PFSK-1 (cell line): ENCODE data around the gene PRPF19.

Experiments
- FOXP2 ChIP-seq: optimal IDR thresholded peaks from 2 replicates; pipeline ENCODE3; 2011; ENCODE audit warnings: borderline replicate concordance, control low read depth, inconsistent platforms; ENCODE audit not compliant: insufficient read depth; ENCODE audit errors: extremely low read length, extremely low read depth
- POLR2AphosphoS5 ChIP-seq: IDR thresholded peaks from 2 replicates; pipeline ENCODE4 v1.6.1; 2012; ENCODE audit warnings: low read depth, mild to moderate bottlenecking, control low read depth, low read length, moderate library complexity
- SIN3A ChIP-seq: IDR thresholded peaks from 2 replicates; pipeline ENCODE4 v1.6.1; 2012; ENCODE audit warnings: mild to moderate bottlenecking, low read length, moderate library complexity, borderline replicate concordance; ENCODE audit not compliant: insufficient read depth
- TAF1 ChIP-seq: IDR thresholded peaks from 2 replicates; pipeline ENCODE4 v1.6.1; 2012; ENCODE audit warnings: low read length, control low read depth, borderline replicate concordance; ENCODE audit not compliant: insufficient read depth
- TF ChIP-seq, protein P1 (sequence below), 2 experiments: IDR thresholded peaks; 2 replicates each; pipeline versions ENCODE4 v1.6.1 to v1.8.0; 2011 to 2012; ENCODE audit warnings: low read depth in 2 of 2, low read length in 2 of 2, control low read depth in 1 of 2, inconsistent platforms in 1 of 2, mild to moderate bottlenecking in 1 of 2, moderate library complexity in 1 of 2; ENCODE audit not compliant: insufficient read depth in 1 of 2

Gene PRPF19

DNA sequence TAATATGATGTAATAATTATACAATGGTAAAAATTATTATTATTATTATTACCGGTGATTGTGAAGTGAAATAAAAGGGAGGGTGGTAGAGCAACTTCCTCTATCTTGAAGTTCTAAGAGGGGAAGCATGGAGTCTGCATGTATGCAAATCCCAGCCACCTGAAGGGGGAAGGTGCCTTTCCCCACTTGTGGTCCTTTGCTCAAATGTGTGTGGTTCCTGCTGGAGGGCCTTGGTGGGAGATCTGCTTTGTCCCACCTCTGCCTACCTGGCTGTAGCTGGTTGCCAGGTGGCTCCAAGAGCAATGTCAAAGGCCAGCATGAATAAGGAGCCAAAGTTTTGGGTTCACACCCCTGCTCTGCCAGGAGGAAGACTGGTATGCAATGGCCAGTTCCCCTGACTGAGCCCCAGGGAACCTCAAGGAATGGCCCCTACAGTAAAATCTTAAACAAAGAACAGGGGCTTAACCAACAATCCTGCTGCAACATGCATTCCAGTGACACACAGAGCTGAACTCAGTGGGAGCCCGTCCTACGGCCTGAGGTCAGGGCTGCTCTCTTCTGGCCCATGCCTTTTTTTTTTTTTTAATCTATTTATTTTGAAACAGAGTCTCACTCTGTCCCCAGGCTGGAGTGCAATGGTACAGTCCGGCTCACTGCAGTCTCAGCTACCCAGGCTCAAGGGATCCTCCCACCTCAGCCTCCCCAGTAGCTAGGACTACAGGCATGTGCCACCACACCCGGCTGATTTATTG, 26.4 kb upstream of the PRPF19 start:
- TF ChIP-seq, protein P1, sequence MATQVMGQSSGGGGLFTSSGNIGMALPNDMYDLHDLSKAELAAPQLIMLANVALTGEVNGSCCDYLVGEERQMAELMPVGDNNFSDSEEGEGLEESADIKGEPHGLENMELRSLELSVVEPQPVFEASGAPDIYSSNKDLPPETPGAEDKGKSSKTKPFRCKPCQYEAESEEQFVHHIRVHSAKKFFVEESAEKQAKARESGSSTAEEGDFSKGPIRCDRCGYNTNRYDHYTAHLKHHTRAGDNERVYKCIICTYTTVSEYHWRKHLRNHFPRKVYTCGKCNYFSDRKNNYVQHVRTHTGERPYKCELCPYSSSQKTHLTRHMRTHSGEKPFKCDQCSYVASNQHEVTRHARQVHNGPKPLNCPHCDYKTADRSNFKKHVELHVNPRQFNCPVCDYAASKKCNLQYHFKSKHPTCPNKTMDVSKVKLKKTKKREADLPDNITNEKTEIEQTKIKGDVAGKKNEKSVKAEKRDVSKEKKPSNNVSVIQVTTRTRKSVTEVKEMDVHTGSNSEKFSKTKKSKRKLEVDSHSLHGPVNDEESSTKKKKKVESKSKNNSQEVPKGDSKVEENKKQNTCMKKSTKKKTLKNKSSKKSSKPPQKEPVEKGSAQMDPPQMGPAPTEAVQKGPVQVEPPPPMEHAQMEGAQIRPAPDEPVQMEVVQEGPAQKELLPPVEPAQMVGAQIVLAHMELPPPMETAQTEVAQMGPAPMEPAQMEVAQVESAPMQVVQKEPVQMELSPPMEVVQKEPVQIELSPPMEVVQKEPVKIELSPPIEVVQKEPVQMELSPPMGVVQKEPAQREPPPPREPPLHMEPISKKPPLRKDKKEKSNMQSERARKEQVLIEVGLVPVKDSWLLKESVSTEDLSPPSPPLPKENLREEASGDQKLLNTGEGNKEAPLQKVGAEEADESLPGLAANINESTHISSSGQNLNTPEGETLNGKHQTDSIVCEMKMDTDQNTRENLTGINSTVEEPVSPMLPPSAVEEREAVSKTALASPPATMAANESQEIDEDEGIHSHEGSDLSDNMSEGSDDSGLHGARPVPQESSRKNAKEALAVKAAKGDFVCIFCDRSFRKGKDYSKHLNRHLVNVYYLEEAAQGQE (IDR thresholded peaks at IDR 0.05; ENCODE audit: insufficient read depth in 1 of 2, low read depth in 2 of 2, low read length in 2 of 2) = no peak
- no peak for TF ChIP-seq TAF1
- no peak for TF ChIP-seq POLR2AphosphoS5
- TF ChIP-seq FOXP2 = no peak

GRCh38 chr11:60931917-60932316, 25.5 kb upstream of the PRPF19 start:
- no peak for TF ChIP-seq POLR2AphosphoS5
- TF ChIP-seq, protein P1 (IDR thresholded peaks at IDR 0.05; ENCODE audit: insufficient read depth in 1 of 2, low read depth in 2 of 2, low read length in 2 of 2) = no peak
- TF ChIP-seq SIN3A = no peak

DNA sequence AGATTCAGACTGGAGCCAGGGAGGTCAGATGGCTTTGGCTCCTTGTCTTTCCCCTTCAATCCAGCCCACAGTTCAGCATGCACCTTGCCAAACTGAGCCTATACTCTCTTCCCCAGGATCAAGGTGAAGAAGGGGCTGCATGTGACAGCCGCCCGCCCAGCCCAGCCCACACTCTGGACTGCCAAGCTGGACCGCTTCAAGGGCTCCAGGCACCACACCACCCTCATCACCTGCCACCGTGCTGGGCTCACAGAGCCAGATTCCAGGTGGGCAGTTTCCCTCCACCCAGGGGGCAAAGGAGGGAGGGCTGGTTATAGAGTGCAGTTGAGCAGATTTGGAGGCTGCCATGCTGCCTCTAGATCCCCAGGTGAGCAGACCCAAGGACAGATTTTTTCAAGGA, 24.0 kb upstream of the PRPF19 start:
- TF ChIP-seq TAF1 (no peak), FOXP2 (no peak), POLR2AphosphoS5 (no peak), SIN3A (no peak)
- TF ChIP-seq, protein P1 (IDR thresholded peaks at IDR 0.05; ENCODE audit: insufficient read depth in 1 of 2, low read depth in 2 of 2, low read length in 2 of 2) = no peak

DNA sequence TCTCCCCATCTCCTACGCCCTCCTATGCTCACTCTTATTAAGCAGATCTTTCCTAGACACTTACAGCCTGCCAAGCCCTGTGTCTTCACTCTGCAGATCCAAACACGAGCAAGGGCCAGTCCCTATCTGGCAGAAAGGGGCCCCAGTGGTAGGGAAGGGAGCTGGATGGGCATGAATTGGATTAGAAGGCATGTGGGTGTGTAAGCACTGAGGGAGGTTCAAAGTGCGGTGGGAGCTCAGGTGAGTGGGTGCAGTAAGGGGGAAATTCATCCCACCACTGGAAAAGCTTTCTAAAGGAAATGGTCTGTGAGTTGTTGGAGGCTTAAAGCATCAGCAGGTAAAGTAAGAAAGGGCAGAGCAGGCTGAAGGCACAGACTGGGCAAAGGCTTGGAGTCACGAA, 23.4 kb upstream of the PRPF19 start:
- TF ChIP-seq FOXP2 (no peak), POLR2AphosphoS5 (no peak), SIN3A (no peak), TAF1 (no peak)
- TF ChIP-seq, protein P1 (IDR thresholded peaks at IDR 0.05; ENCODE audit: insufficient read depth in 1 of 2, low read depth in 2 of 2, low read length in 2 of 2) = no peak

GRCh38 chr11:60928563-60929001, 22.2 kb upstream of the PRPF19 start:
- TF ChIP-seq FOXP2 (no peak), POLR2AphosphoS5 (no peak), SIN3A (no peak), TAF1 (no peak)
- TF ChIP-seq, protein P1 (IDR thresholded peaks at IDR 0.05; ENCODE audit: insufficient read depth in 1 of 2, low read depth in 2 of 2, low read length in 2 of 2) = no peak
